Uterus (tissue), 2 donors: Measurements from ENCODE around the gene ZNF566.

Source experiments
- CTCF ChIP-seq, 4 experiments: fragments of 200-600 bp in 2 of 4; fragments of 450-650 bp in 2 of 4; sonication (generic) in 2 of 4; IDR thresholded peaks; one replicate each; pipeline ENCODE4 v1.5.1; 2016 to 2019; ENCODE audit warnings: antibody characterized with exemption in 4 of 4, mild to moderate bottlenecking in 2 of 4, moderate library complexity in 1 of 4
- POLR2A ChIP-seq, 2 donors: fragments of 450-650 bp; IDR thresholded peaks; one replicate each; pipeline ENCODE4 v1.6.1; 2016; ENCODE audit warnings: antibody characterized with exemption in 2 of 2, mild to moderate bottlenecking in 1 of 2, moderate library complexity in 1 of 2

GRCh38 chr19:36526581-36526980, 37.2 kb upstream of the ZNF566 start:
- TF ChIP-seq CTCF (IDR thresholded peaks at IDR 0.05) (no peak), POLR2A (IDR thresholded peaks at IDR 0.05) (no peak)
